Activated T-helper 17 cell treated with anti-CD3 and anti-CD28 coated beads, Interleukin-2, amount 50 U/mL, for 72 hours (primary cell): ENCODE results near the gene ACVR1C. TPM values are rescaled to one million over a fixed set of nuclear protein-coding genes. Genes with fewer than 3 reads are reported as not detected.
"Not testable (repeated sequence)": the region's sequence is repeated elsewhere in the genome, so short reads cannot be mapped to it uniquely, and the experiment has no call there.

Experiments used
- ATAC-seq: fragments of 150-1000 bp; cut with Tn5 transposase; replicated peaks from 2 replicates; pipeline ENCODE4 v1.10.0; 2021; ENCODE audit warnings: mild to moderate bottlenecking, moderate library complexity
- H3K27ac Mint-ChIP-seq: one replicate; pipeline ENCODE4 v1.8.0; 2022; ENCODE audit warnings: mixed read lengths
- H3K27me3 Mint-ChIP-seq: one replicate; pipeline ENCODE4 v1.8.0; 2022; ENCODE audit warnings: mixed read lengths
- H3K36me3 Mint-ChIP-seq: one replicate; pipeline ENCODE4 v1.8.0; 2022; ENCODE audit warnings: low read depth, mild to moderate bottlenecking, mixed read lengths
- H3K4me1 Mint-ChIP-seq: one replicate; pipeline ENCODE4 v1.8.0; 2022; ENCODE audit warnings: mixed read lengths
- H3K4me3 Mint-ChIP-seq: one replicate; pipeline ENCODE4 v1.8.0; 2022; ENCODE audit warnings: mild to moderate bottlenecking, mixed read lengths
- H3K9me3 Mint-ChIP-seq: one replicate; pipeline ENCODE4 v1.8.0; 2022; ENCODE audit warnings: mixed read lengths
- total RNA-seq, 2 donors: library from RNA; stranded (reverse); gene quantifications; one replicate each; pipeline ENCODE4 v1.2.3, GENCODE V29; 2022

ACVR1C gene
- total RNA-seq, 2 donors from 2014 or later, result 1.1 to 2.8 TPM

GRCh38 chr2:157603198-157603597, 25.5 kb downstream of the ACVR1C start:
- Mint-ChIP-seq H3K4me1 (peaks cover 7% of the 10 kb centered on the region), H3K27me3 (no peaks in the 10 kb centered on the region), H3K36me3 (no peaks in the 10 kb centered on the region), H3K9me3 (no peaks in the 10 kb centered on the region), H3K27ac (no peak overlapping the region), H3K4me3 (no peak overlapping the region)
- no peak for ATAC-seq

GRCh38 chr2:157601807-157602206, 26.9 kb downstream of the ACVR1C start:
- H3K4me3 Mint-ChIP-seq, result no peak overlapping the region
- peaks cover 5% of the 10 kb centered on the region for H3K4me1 Mint-ChIP-seq
- no peaks in the 10 kb centered on the region for H3K36me3 Mint-ChIP-seq
- peak; percentile 19 for ATAC-seq
- no peaks in the 10 kb centered on the region for H3K9me3 Mint-ChIP-seq
- no peaks in the 10 kb centered on the region for H3K27me3 Mint-ChIP-seq
- H3K27ac Mint-ChIP-seq, result no peak overlapping the region

- H3K9me3 Mint-ChIP-seq, result no peaks in the 10 kb centered on the region
- H3K27ac Mint-ChIP-seq, result no peak overlapping the region
- ATAC-seq, result peak; percentile 78
- H3K36me3 Mint-ChIP-seq, result no peaks in the 10 kb centered on the region
- no peaks in the 10 kb centered on the region for H3K4me1 Mint-ChIP-seq
- H3K27me3 Mint-ChIP-seq, result no peaks in the 10 kb centered on the region
- peak overlapping the region; percentile 64 for H3K4me3 Mint-ChIP-seq
These were observed 31.5 kb downstream of the ACVR1C start for GRCh38 chr2:157596992-157597681.

GRCh38 chr2:157593411-157593810, 35.3 kb downstream of the ACVR1C start:
- H3K27ac Mint-ChIP-seq, result no peak overlapping the region
- no peak for ATAC-seq

GRCh38 chr2:157592948-157593347, 35.7 kb downstream of the ACVR1C start:
- peaks cover 5% of the 10 kb centered on the region for H3K4me1 Mint-ChIP-seq
- no peak overlapping the region for H3K4me3 Mint-ChIP-seq
- no peak overlapping the region for H3K27ac Mint-ChIP-seq
- no peaks in the 10 kb centered on the region for H3K36me3 Mint-ChIP-seq
- no peaks in the 10 kb centered on the region for H3K27me3 Mint-ChIP-seq
- no peaks in the 10 kb centered on the region for H3K9me3 Mint-ChIP-seq
- no peak for ATAC-seq

More at GRCh38 chr2:157593411-157593810, 35.3 kb downstream of the ACVR1C start:
- Mint-ChIP-seq H3K36me3 (no peaks in the 10 kb centered on the region), H3K27me3 (no peaks in the 10 kb centered on the region), H3K9me3 (no peaks in the 10 kb centered on the region), H3K4me3 (no peak overlapping the region), H3K4me1 (peaks cover 5% of the 10 kb centered on the region)

GRCh38 chr2:157592374-157592773, 36.3 kb downstream of the ACVR1C start:
- Mint-ChIP-seq H3K9me3 (no peaks in the 10 kb centered on the region), H3K36me3 (no peaks in the 10 kb centered on the region), H3K27me3 (no peaks in the 10 kb centered on the region), H3K27ac (no peak overlapping the region), H3K4me3 (no peak overlapping the region), H3K4me1 (peaks cover 5% of the 10 kb centered on the region)
- ATAC-seq, result no peak

GRCh38 chr2:157587576-157587975, 41.1 kb downstream of the ACVR1C start:
- no peak overlapping the region for H3K4me3 Mint-ChIP-seq
- peaks cover 5% of the 10 kb centered on the region for H3K4me1 Mint-ChIP-seq
- H3K36me3 Mint-ChIP-seq, result peaks cover 8% of the 10 kb centered on the region
- H3K27ac Mint-ChIP-seq, result no peak overlapping the region
- no peaks in the 10 kb centered on the region for H3K27me3 Mint-ChIP-seq
- no peak for ATAC-seq
- H3K9me3 Mint-ChIP-seq, result no peaks in the 10 kb centered on the region

- Mint-ChIP-seq H3K27me3 (no peaks in the 10 kb centered on the region), H3K36me3 (no peaks in the 10 kb centered on the region), H3K9me3 (no peaks in the 10 kb centered on the region), H3K27ac (no peak overlapping the region), H3K4me3 (no peak overlapping the region), H3K4me1 (no peaks in the 10 kb centered on the region)
- ATAC-seq, result no peak
These were observed 54.5 kb downstream of the ACVR1C start for GRCh38 chr2:157574165-157574564.

- Mint-ChIP-seq H3K4me3 (no peak overlapping the region), H3K4me1 (no peaks in the 10 kb centered on the region), H3K9me3 (no peaks in the 10 kb centered on the region), H3K36me3 (no peaks in the 10 kb centered on the region), H3K27ac (no peak overlapping the region), H3K27me3 (no peaks in the 10 kb centered on the region)
- ATAC-seq, result no peak
These were observed 55.9 kb downstream of the ACVR1C start for GRCh38 chr2:157572725-157573124.

- not testable (repeated sequence) for ATAC-seq, H3K27ac Mint-ChIP-seq, H3K36me3 Mint-ChIP-seq, H3K4me3 Mint-ChIP-seq, H3K9me3 Mint-ChIP-seq, H3K27me3 Mint-ChIP-seq, H3K4me1 Mint-ChIP-seq
These were observed 62.0 kb downstream of the ACVR1C start for GRCh38 chr2:157566623-157567022.

GRCh38 chr2:157566113-157566512, 62.6 kb downstream of the ACVR1C start:
- ATAC-seq, result not testable (repeated sequence)

GRCh38 chr2:157565550-157565949, 63.1 kb downstream of the ACVR1C start:
- Mint-ChIP-seq H3K36me3 (no peaks in the 10 kb centered on the region), H3K4me3 (no peak overlapping the region), H3K27ac (no peak overlapping the region), H3K9me3 (peaks cover 4% of the 10 kb centered on the region), H3K4me1 (no peaks in the 10 kb centered on the region), H3K27me3 (no peaks in the 10 kb centered on the region)
- no peak for ATAC-seq

More at GRCh38 chr2:157566113-157566512, 62.6 kb downstream of the ACVR1C start:
- not testable (repeated sequence) for H3K27me3 Mint-ChIP-seq, H3K4me3 Mint-ChIP-seq, H3K27ac Mint-ChIP-seq, H3K4me1 Mint-ChIP-seq, H3K36me3 Mint-ChIP-seq, H3K9me3 Mint-ChIP-seq

GRCh38 chr2:157559890-157560289, 68.8 kb downstream of the ACVR1C start:
- Mint-ChIP-seq H3K4me3 (peak overlapping the region; percentile 11), H3K27me3 (no peaks in the 10 kb centered on the region), H3K27ac (peak overlapping the region; percentile 68), H3K9me3 (peaks cover 4% of the 10 kb centered on the region), H3K36me3 (no peaks in the 10 kb centered on the region), H3K4me1 (peaks cover 11% of the 10 kb centered on the region)
- no peak for ATAC-seq

- Mint-ChIP-seq H3K4me1 (peaks cover 11% of the 10 kb centered on the region), H3K27ac (peak overlapping the region; percentile 68), H3K27me3 (no peaks in the 10 kb centered on the region), H3K36me3 (no peaks in the 10 kb centered on the region), H3K9me3 (peaks cover 4% of the 10 kb centered on the region), H3K4me3 (peak overlapping the region; percentile 11)
- ATAC-seq, result no peak
These were observed 69.2 kb downstream of the ACVR1C start for GRCh38 chr2:157559461-157559860.

- H3K27me3 Mint-ChIP-seq, result no peaks in the 10 kb centered on the region
- no peaks in the 10 kb centered on the region for H3K36me3 Mint-ChIP-seq
- peak overlapping the region; percentile 68 for H3K27ac Mint-ChIP-seq
- no peak for ATAC-seq
- peaks cover 11% of the 10 kb centered on the region for H3K4me1 Mint-ChIP-seq
- H3K9me3 Mint-ChIP-seq, result peaks cover 3% of the 10 kb centered on the region
- H3K4me3 Mint-ChIP-seq, result peak overlapping the region; percentile 11
These were observed 69.6 kb downstream of the ACVR1C start for GRCh38 chr2:157559061-157559460.
